HG03342 (cell line): ENCODE measurements around the gene PPARGC1A.

Experiments used
- ATAC-seq: cut with Tn5 transposase; IDR thresholded peaks from one replicate; pipeline ENCODE4 v1.9.1; 2021; ENCODE audit warnings: mild to moderate bottlenecking, moderate library complexity; ENCODE audit not compliant: unreplicated experiment

Gene PPARGC1A

DNA sequence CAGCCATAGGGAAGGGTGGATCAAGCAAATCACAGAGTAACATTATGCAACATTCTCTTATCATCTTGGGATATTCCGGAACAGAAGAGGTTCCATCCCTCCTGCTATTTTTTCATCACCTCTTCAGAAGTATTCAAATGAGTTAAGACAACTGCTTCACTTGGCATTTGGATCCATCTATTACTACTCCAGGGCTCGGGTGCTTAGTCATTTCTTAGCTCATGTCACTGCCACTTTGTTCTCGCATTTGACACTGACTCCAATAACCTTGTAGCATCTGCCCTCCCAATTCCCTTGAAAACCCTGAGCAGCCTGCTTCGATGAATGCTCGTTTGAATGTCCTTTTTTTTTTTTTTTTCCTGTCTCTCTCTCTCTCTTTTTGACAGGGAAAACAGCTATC, 114.9 kb downstream of the PPARGC1A start:
- no peak for ATAC-seq

- no peak for ATAC-seq
These were observed 115.8 kb downstream of the PPARGC1A start for GRCh38 chr4:23773884-23774636.

DNA sequence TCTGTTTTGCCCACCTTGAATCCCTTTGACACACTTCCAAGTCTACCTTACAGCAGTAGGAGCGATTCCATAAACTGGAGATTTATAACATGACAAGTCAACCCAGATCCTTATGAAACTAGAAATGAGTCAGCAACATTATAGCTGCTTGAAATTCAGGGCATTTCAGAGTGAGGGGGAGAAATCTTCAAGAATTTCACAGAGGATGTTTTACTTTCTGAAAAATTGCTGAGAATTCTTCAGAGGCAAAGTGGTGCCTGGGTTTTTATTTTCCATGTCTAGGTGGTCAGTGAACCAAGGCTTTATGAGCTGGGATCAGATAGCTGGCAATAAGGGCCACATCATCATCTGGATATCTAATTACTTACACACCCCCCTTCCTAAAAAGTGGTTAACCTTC, 119.8 kb downstream of the PPARGC1A start:
- ATAC-seq, result no peak

DNA sequence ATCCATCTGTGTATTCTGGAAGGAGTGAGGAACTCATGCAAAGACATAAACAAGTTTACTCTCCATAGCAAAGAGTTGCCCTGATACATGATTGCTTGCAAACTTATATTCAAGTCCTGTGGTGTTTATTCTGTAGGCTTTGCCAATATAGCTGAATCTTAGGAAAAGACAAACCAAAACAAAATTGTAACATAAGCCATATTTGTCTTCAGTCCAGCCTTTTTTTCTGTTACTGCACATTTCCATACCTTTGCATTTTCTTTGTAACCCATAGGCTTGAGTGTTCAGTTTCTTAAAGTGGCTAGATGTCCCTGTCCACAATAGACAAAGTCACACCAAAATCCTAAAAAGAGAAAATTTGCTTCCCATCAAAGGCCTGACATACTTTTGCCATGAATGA, 120.4 kb downstream of the PPARGC1A start:
- no peak for ATAC-seq

DNA sequence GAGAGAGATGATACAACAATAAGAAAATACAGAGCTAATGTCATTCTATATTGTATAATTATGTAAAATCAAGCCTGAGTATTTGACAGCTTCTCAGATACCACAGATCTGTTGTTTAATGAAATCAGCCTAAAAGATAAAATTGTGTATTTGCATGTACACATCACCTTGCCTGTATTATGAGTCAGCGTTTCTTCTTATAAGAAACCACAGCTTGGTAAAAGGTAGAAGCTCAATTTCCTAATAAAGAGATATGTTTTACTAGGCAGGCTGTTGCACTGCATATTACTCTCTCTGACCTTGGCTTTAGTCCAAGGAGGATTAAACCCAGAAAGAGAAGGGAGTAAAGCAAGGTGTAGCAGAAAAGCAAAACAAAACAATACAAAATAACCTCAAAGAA, 121.3 kb downstream of the PPARGC1A start:
- ATAC-seq, result no peak

- ATAC-seq, result no peak
These were observed 123.5 kb downstream of the PPARGC1A start for GRCh38 chr4:23766344-23766743.

GRCh38 chr4:23763559-23763958, 126.3 kb downstream of the PPARGC1A start:
- ATAC-seq, result no peak

DNA sequence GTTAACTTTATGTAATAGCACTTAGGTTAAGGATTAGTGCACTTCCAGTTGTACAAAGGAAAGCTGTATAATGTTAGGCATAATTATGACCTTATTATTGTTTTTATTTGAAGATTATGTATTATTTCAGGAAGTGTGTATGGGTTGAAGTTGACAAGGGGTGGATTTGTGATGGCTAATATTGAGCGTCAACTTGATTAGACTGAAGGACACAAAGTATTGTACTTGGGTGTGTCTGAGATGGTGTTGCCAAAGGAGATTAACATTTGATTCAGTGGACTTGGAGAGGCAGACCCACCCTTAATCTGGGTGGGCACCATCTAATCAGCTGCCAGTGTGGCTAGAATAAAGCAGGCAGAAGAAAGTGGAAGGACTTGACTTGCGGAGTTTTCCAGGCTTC, 127.3 kb downstream of the PPARGC1A start:
- no peak for ATAC-seq

DNA sequence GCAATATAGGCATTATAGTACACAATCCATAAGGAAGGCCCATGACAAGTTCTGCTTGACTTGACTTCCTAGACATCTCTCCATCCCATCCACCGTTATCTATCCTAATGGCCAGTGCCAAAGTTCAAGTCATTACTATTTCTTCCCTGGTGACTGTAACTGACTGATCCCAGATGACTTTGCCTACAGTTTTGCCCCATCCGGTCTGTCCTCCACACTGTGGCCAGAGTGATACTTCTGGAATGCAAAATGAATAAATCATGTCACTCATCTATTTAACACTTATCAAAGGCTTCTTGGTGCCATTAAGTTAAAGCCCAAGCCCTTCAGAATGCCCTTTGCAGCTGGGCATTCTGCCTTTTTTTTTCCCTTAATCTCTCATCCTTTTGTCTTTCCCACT, 130.8 kb downstream of the PPARGC1A start:
- no peak for ATAC-seq

DNA sequence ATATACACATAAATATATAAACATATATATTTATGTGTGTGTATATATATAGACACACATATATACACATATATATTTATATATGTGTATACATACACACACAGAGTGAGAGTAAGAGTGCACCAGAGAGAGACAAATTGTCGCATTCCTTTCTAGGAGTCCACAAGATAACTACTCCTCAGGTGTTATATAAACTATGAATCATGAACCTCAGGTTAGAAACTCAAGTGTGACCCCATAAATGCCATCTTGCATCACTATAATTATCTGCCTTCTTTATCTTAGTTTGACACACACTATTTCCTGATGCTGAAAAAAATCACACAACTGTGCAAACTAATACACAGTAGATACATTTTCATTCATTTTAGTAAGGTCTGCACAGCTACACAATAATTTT, 135.2 kb downstream of the PPARGC1A start:
- ATAC-seq, result no peak

DNA sequence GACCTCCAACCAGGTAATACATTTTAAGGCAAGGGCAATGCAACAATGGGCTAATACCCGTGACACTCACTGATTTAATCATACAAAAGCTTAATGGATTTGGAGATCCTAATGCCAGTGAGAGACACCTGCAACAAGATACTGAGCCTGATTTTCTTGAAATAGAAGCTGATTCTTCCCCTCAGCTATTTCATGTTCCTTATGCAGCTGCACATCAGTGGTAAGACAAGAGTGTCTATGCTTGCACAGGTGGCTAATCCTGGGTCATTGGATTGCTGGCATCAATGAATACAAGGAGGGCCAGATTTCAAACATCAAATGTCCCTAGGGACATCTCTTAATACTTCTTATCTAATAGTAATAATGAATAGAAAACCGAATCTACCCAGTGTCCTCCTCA, 139.7 kb downstream of the PPARGC1A start:
- no peak for ATAC-seq

GRCh38 chr4:23747281-23747735, 142.5 kb downstream of the PPARGC1A start:
- ATAC-seq, result no peak

GRCh38 chr4:23746672-23747071, 143.2 kb downstream of the PPARGC1A start:
- ATAC-seq, result no peak

- no peak for ATAC-seq
These were observed 143.8 kb downstream of the PPARGC1A start for GRCh38 chr4:23746027-23746426.

- ATAC-seq, result no peak
These were observed 144.5 kb downstream of the PPARGC1A start for GRCh38 chr4:23745377-23745776.
